GM12878 (cell line): ENCODE measurements around the gene SCUBE2.

ENCODE experiments used
- CHD4 ChIP-seq: fragments of 200-600 bp; sonication (generic); IDR thresholded peaks from 2 replicates; pipeline ENCODE4 v1.6.1; 2016; ENCODE audit warnings: mild to moderate bottlenecking
- CTCF ChIP-seq, 3 experiments: IDR thresholded peaks in 2 of 3; conservative IDR thresholded peaks in 1 of 3; 2 replicates each; pipeline ENCODE4 v1.5.1; 2011; ENCODE audit warnings: low read depth in 3 of 3, low read length in 3 of 3, mild to moderate bottlenecking in 3 of 3, control low read depth in 2 of 3, moderate library complexity in 2 of 3, inconsistent platforms in 1 of 3, mixed read lengths in 1 of 3; ENCODE audit not compliant: control insufficient read depth in 2 of 3, insufficient read depth in 1 of 3; ENCODE audit errors: extremely low read depth in 1 of 3
- POLR2A ChIP-seq: IDR thresholded peaks from 2 replicates; pipeline ENCODE4 v1.6.1; 2011; ENCODE audit warnings: low read depth, mild to moderate bottlenecking, low read length
- STAT3 ChIP-seq: IDR thresholded peaks from 2 replicates; pipeline ENCODE4 v1.6.1; 2011; ENCODE audit warnings: low read depth, low read length, improper control_type of control experiment
- TAF1 ChIP-seq: IDR thresholded peaks from 2 replicates; pipeline ENCODE4 v1.6.1; 2011; ENCODE audit warnings: mild to moderate bottlenecking, low read depth, low read length, borderline replicate concordance

- TF ChIP-seq CTCF (IDR thresholded peaks at IDR 0.05 in 2 of 3, conservative IDR thresholded peaks at IDR 0.05 in 1 of 3; ENCODE audit: control insufficient read depth in 2 of 3, extremely low read depth in 1 of 3, insufficient read depth in 1 of 3, low read depth in 3 of 3, low read length in 3 of 3) (no peak), POLR2A (no peak), CHD4 (no peak), STAT3 (no peak), TAF1 (no peak)
Measured at GRCh38 chr11:9066433-9066925, 24.9 kb downstream of the SCUBE2 start.
